Smooth muscle cell of the umbilical artery (primary cell): Measurements from ENCODE around the gene PRRT3. TPM values are rescaled to one million over a fixed set of nuclear protein-coding genes. Genes with fewer than 3 reads are reported as not detected.

Experiments used
- total RNA-seq: library from RNA; depleted of rRNA; stranded (reverse); fragments of >200 nt; gene quantifications from 2 replicates; pipeline ENCODE4 v1.2.3, GENCODE V29; 2014

PRRT3 gene
- total RNA-seq, result 2.4 and 3.0 TPM in 2 replicates

DNA sequence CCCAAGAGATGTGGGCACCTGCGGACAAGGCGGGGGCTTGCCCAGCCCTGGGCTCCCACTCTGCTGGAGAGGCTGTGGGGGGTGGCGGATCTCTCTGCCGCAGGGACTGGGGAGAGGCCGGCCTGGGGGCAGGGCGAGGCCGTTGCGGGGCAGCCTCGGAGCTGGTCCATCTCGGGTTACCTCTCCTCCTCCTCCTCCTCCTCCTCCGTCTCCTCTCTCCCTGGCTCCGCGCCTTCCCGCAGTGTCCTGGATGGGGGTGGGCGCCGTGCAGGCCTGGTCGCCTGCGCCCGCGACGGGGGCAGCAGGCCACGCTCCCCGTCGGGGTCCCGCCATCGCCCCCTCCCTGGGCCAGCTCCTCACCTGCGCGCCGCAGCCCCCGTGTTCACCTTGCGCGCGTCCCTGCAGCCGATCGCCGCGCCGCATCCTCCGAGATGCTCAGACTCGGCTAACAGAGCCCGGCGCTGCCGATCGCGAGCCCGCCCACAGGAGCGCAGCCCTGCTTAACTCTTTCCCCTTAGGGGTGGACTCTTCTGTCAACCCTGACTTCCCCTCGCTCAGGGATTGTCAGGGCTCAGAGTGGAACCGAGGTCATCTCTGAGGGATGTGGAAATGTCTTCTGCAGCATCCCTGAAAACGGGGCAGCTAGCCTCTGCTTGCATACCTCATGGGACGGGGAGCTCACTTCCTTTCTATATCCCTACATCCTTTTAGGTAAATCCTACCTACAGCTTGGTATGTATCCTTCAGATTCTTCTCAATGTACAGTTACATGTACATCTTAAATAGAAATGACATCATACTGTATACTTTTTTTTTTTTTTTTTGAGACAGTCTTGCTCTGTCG lies at the start of gene PRRT3:
Gene PRRT3, minus strand, starts transcription at position 447 of the 844 bp plus-strand sequence. CDS start 2,293 bp downstream, outside the sequence.

GRCh38 chr3:9933561-9934234 lies 18.5 kb downstream of the PRRT3 start, which contains the start of gene CRELD1:
Gene CRELD1 (plus strand): TSS chr3:9933834. CDS start chr3:9934439, 605 bp downstream.

DNA sequence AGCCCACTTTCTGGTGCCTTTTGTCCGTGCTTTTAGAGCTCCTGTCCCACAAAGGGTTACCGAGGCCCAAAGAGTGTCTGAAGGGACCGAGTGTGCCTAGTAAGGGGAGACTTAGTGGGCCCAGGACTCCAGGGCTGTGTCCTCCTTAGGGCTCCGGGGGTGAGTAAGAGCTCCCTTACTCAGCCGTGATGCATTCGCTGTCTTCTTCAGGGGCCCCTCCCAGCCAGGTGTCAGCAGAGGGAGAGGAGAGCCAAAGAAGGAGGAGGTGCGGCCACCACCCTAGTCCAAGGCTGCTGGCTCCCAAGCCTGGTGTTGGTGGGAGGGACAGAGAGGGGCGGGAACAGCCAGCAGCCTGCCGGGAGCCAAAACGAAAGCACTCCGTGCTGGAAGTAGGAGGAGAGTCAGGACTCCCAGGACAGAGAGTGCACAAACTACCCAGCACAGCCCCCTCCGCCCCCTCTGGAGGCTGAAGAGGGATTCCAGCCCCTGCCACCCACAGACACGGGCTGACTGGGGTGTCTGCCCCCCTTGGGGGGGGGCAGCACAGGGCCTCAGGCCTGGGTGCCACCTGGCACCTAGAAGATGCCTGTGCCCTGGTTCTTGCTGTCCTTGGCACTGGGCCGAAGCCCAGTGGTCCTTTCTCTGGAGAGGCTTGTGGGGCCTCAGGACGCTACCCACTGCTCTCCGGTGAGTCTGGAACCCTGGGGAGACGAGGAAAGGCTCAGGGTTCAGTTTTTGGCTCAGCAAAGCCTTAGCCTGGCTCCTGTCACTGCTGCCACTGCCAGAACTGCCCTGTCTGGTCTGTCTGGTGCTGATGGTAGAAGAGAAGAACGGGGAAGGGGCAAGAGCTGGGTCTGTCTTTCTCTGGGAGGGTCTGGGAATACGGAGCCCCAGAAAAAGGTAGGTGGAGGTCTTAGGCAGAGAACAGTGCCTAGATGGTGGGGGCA lies 35.2 kb downstream of the PRRT3 start, which contains the start of gene IL17RC:
Gene IL17RC, plus strand, starts transcription at position 365 of the 947 bp plus-strand sequence. Its CDS starts 218 bp downstream, at position 583.

DNA sequence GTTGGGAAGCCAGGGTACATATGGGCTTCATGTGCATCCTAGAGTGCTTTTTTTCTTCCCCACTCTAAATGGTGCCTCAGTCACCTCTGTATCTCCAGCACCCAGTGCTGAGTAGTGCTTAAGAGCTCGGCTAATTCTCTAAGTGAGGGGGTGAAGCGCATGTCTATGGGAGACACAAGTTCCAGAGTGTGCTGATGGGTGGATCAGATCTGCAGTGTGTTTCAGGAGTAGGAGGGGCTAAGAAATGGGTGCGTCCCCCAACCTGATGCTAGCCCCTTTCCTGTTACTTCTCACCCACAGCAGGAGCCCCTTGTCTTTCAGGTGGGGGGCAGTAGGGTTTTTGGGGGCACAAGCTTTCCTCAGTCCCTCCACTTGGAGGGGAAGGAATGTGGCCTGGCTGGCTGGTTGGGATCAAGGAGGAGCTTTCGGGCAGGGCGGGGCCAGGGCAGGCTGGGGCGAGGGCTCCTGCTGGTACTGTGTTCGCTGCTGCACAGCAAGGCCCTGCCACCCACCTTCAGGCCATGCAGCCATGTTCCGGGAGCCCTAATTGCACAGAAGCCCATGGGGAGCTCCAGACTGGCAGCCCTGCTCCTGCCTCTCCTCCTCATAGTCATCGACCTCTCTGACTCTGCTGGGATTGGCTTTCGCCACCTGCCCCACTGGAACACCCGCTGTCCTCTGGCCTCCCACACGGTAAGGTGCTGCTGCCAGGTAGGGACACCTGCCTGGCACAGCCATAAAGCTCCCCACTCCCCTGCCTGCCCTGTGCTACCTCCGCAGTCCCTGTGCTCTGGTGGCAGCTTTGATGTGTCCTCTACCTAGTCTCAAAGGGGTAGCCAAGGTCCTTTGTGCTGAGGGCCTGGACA lies 49.6 kb downstream of the PRRT3 start, which contains the start of gene IL17RE:
Gene IL17RE, plus strand, starts transcription at position 477 of the 866 bp plus-strand sequence. Its CDS starts 85 bp downstream, at position 562.

Other genes with a start within 250 kb of the PRRT3 start
- not detected in 2 replicates for gene CPNE9, start 248.6 kb downstream of the PRRT3 start, total RNA-seq
- gene BRPF1, start 220.7 kb downstream of the PRRT3 start, total RNA-seq, result 12.8 and 20.5 TPM in 2 replicates
- 14.0 and 14.4 TPM in 2 replicates for gene OGG1, start 202.5 kb downstream of the PRRT3 start, total RNA-seq
- gene CAMK1, start 182.5 kb downstream of the PRRT3 start, total RNA-seq, result 14.0 and 20.8 TPM in 2 replicates
- 72.2 and 89.4 TPM in 2 replicates for gene TADA3, start 159.9 kb downstream of the PRRT3 start, total RNA-seq
- 200 and 210 TPM in 2 replicates for gene ARPC4, start 159.3 kb downstream of the PRRT3 start, total RNA-seq
- gene TTLL3, start 142.1 kb downstream of the PRRT3 start, total RNA-seq, result 23.6 and 24.1 TPM in 2 replicates
- gene RPUSD3, start 108.4 kb downstream of the PRRT3 start, total RNA-seq, result 22.0 and 25.5 TPM in 2 replicates
- gene CIDEC, start 72.2 kb downstream of the PRRT3 start, total RNA-seq, result 0.09 TPM in 1 of 2 replicates, not detected in the other
- 17.6 and 24.3 TPM in 2 replicates for gene JAGN1, start 61.8 kb downstream of the PRRT3 start, total RNA-seq
- under 0.01 and 0.23 TPM in 2 replicates for gene IL17RE, start 49.6 kb downstream of the PRRT3 start, total RNA-seq
- 21.5 and 35.0 TPM in 2 replicates for gene IL17RC, start 35.3 kb downstream of the PRRT3 start, total RNA-seq
- 82.0 and 124 TPM in 2 replicates for gene CRELD1, start 18.6 kb downstream of the PRRT3 start, total RNA-seq
- gene EMC3, start 34.4 kb upstream of the PRRT3 start, total RNA-seq, result 60.3 and 90.1 TPM in 2 replicates
- gene FANCD2, start 74.0 kb upstream of the PRRT3 start, total RNA-seq, result 3.0 and 12.1 TPM in 2 replicates
- gene FANCD2OS, start 155.8 kb upstream of the PRRT3 start, total RNA-seq, result not detected in 2 replicates
- 89.8 and 101 TPM in 2 replicates for gene BRK1, start 163.3 kb upstream of the PRRT3 start, total RNA-seq
- 35.3 and 37.3 TPM in 2 replicates for gene VHL, start 189.4 kb upstream of the PRRT3 start, total RNA-seq
- gene IRAK2, start 212.5 kb upstream of the PRRT3 start, total RNA-seq, result 8.0 and 12.9 TPM in 2 replicates